ENCODE results near the gene UROC1. TPM values are rescaled to one million over a fixed set of nuclear protein-coding genes. Genes with fewer than 3 reads are reported as not detected.

The UROC1 gene
- total and polyA plus RNA-seq, 4 donors = 0.01 to 0.21 (median 0.08) TPM

DNA sequence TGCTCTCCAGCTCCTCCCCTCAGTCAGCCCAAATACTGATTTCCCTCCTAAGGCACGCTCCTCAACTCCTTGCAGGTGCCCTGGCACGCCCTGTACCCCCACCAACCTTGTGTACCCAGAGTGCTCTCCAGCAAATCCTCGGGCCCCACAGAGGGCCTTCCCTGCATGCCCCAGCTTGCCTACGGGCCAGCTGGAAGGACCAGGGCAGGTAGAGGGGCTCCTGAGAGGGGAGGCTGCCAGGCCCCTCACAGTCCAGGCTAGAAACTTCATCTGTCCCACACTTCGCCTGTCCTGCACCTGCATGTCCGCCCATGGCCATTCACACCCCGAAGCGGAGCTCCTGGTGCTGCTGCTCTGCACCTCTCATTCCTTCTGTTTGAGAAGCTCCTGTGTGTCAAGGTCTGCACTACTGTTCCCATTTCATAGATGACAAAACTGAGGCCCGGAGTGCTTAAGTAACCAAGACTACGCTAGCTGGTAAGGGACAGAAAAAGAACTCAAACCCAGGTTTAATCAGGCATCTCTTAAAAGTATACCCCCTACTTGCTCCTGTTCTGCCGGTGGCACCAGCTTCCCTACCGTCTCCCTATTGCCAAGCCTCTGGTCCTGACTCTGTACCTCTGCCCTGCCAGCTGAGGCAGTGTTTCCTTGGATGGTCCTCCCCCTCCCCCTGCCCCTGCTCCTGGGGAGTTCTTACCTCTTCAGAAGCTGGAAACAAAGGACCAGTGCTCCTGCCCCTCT is 77.4 kb downstream of the UROC1 start:
- H3K9me3 ChIP-seq (ENCODE audit: control insufficient read depth in 4 of 4, insufficient read depth in 3 of 4, low read length in 3 of 4) = no peaks in the 10 kb centered on the region
- 88 to 90% methylated on average over 12 of the region's 12 CpGs for WGBS, 2 donors
- H3K36me3 ChIP-seq (ENCODE audit: control insufficient read depth in 4 of 4, insufficient read depth in 4 of 4, low read length in 4 of 4) = peaks cover 3 to 49% (median 7%) of the 10 kb centered on the region in 4 donors
- ATAC-seq (ENCODE audit: insufficient read depth, low FRiP score) (no peak), DNase-seq (peak in 1 of 3 donors; percentile 6)
- H3K9ac ChIP-seq (ENCODE audit: insufficient read depth in 1 of 2, low read length in 2 of 2) = no peak overlapping the region
- no peaks in the 10 kb centered on the region for H3K27me3 ChIP-seq (ENCODE audit: control insufficient read depth in 3 of 3, insufficient read depth in 3 of 3, low read length in 2 of 3)
- TF ChIP-seq CTCF (IDR thresholded peaks at IDR 0.05; ENCODE audit: control extremely low read depth, extremely low read depth) = no peak
- H3K27ac ChIP-seq (ENCODE audit: low read depth in 1 of 2, low read length in 1 of 2) = no peak overlapping the region
- H3K4me1 ChIP-seq (ENCODE audit: control insufficient read depth in 5 of 5, insufficient read depth in 5 of 5, low read length in 5 of 5) = peaks cover 0 to 12% (median 0%) of the 10 kb centered on the region in 5 donors
- no peak overlapping the region for H3K4me3 ChIP-seq

DNA sequence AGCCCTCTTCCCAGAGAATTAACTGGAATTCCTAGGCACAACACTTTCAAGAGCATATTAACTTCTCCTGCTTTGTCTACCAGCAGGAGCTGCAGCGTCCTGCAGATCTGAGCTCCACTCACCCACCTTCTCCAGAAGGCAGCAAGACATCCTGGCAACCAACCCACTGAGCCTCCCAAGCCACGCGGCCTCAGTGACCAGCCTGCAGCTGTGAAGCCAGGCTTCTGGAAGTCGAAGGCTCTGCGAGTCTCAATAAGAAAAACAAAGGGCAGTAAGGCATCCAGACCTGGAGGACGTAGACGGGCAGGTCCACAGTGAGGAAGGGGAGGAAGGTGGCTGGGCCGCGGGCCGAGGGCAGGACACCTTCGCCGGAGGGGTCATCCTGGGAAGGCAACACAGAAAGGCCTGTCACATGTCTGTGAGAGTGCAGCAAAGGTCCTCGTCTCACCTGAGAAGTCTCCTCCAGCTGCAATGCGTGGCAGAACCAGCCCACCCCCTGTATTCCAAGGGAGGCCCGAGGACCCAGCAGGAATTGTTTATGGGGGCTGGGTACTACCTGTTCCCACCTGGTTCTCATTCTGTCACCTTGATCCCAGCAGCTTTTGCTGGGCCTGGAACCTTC is 78.1 kb downstream of the UROC1 start:
- Histone ChIP-seq H3K36me3 (ENCODE audit: control insufficient read depth in 4 of 4, insufficient read depth in 4 of 4, low read length in 4 of 4) (peaks cover 3 to 55% (median 7%) of the 10 kb centered on the region in 4 donors), H3K9me3 (ENCODE audit: control insufficient read depth in 4 of 4, insufficient read depth in 3 of 4, low read length in 3 of 4) (no peaks in the 10 kb centered on the region), H3K4me1 (ENCODE audit: control insufficient read depth in 5 of 5, insufficient read depth in 5 of 5, low read length in 5 of 5) (peaks cover 0 to 12% (median 0%) of the 10 kb centered on the region in 5 donors), H3K4me3 (no peak overlapping the region), H3K27ac (ENCODE audit: low read depth in 1 of 2, low read length in 1 of 2) (no peak overlapping the region), H3K9ac (ENCODE audit: insufficient read depth in 1 of 2, low read length in 2 of 2) (no peak overlapping the region), H3K27me3 (ENCODE audit: control insufficient read depth in 3 of 3, insufficient read depth in 3 of 3, low read length in 2 of 3) (no peaks in the 10 kb centered on the region)
- ATAC-seq (ENCODE audit: insufficient read depth, low FRiP score) (no peak), DNase-seq (peak in 1 of 3 donors; percentile 6)
- 94 to 95% methylated on average over 15 of the region's 15 CpGs for WGBS, 2 donors
- TF ChIP-seq CTCF (IDR thresholded peaks at IDR 0.05; ENCODE audit: control extremely low read depth, extremely low read depth) = no peak

GRCh38 chr3:126438746-126439145 is 78.8 kb downstream of the UROC1 start:
- no peak for DNase-seq
- WGBS, 2 donors = 93% methylated on average over 10 of the region's 10 CpGs
- TF ChIP-seq CTCF (IDR thresholded peaks at IDR 0.05; ENCODE audit: control extremely low read depth, extremely low read depth) = no peak

More at GRCh38 chr3:126438746-126439145, 78.8 kb downstream of the UROC1 start:
- H3K4me1 ChIP-seq (ENCODE audit: control insufficient read depth in 5 of 5, insufficient read depth in 5 of 5, low read length in 5 of 5) = peaks cover 0 to 12% (median 0%) of the 10 kb centered on the region in 5 donors
- no peak overlapping the region for H3K27ac ChIP-seq (ENCODE audit: low read depth in 1 of 2, low read length in 1 of 2)
- no peak overlapping the region for H3K9ac ChIP-seq (ENCODE audit: insufficient read depth in 1 of 2, low read length in 2 of 2)
- no peaks in the 10 kb centered on the region for H3K27me3 ChIP-seq (ENCODE audit: control insufficient read depth in 3 of 3, insufficient read depth in 3 of 3, low read length in 2 of 3)
- no peak overlapping the region for H3K4me3 ChIP-seq
- peaks cover 3 to 55% (median 7%) of the 10 kb centered on the region in 4 donors for H3K36me3 ChIP-seq (ENCODE audit: control insufficient read depth in 4 of 4, insufficient read depth in 4 of 4, low read length in 4 of 4)
- no peak for ATAC-seq (ENCODE audit: insufficient read depth, low FRiP score)
- no peaks in the 10 kb centered on the region for H3K9me3 ChIP-seq (ENCODE audit: control insufficient read depth in 4 of 4, insufficient read depth in 3 of 4, low read length in 3 of 4)
